Stimulated activated naive CD8-positive, alpha-beta T cell treated with anti-CD3 and anti-CD28 coated beads, Interleukin-15, Interleukin-2, amounts not matched to agents 100 U/mL and 50 U/mL, for 24 hours (primary cell): ENCODE data around the gene SMURF1.

Experiments
- ATAC-seq: fragments of 150-1000 bp; cut with Tn5 transposase; one replicate; pipeline ENCODE4 v1.10.0; 2021
- DNase-seq: peaks from one replicate; pipeline ENCODE4 v3.0.0; 2021

Gene SMURF1

DNA sequence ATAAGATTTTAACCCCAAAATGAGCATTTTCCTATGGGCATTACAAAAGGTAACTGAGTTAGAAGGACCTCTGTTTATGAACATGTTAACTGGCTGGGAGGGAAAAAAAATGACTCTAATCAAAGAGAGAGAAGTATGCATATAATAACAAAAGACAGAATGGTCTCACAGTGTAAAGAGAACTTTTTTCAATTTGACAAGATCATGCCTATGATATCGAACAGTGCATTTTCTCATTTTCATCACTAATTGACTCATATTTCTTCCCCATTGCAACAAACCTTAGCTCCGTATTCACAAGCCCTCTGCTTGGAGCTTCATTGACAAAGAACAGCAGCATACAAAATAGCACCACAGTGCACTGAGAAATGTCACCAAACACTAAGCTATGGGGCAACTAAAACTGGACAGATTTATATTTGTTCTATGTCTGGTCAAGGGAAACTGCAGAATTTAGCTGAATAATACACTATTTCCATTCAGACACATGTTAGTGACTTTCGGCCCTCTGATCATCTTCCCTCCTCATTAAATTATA is 45.6 kb downstream of the SMURF1 start:
- ATAC-seq = no peak
- no peak for DNase-seq

DNA sequence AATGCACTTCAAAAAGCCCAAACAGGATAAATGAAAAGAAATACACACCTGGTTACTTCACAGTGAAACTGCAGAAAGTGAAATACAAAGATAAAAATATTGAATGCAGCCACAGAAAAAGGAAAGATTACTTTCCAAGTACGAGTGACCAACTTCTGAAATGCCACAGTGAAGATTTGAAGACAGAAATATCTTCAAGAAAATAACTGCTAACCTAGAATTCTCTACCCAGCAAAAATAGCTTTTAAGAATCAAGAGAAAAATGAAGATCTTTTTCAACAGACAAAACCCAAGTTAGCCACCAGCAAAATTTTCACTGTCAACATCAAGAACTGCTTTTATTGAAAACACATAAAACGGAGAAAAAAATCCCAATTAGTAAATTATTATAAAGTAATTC is 46.2 kb downstream of the SMURF1 start:
- no peak for DNase-seq
- no peak for ATAC-seq

DNA sequence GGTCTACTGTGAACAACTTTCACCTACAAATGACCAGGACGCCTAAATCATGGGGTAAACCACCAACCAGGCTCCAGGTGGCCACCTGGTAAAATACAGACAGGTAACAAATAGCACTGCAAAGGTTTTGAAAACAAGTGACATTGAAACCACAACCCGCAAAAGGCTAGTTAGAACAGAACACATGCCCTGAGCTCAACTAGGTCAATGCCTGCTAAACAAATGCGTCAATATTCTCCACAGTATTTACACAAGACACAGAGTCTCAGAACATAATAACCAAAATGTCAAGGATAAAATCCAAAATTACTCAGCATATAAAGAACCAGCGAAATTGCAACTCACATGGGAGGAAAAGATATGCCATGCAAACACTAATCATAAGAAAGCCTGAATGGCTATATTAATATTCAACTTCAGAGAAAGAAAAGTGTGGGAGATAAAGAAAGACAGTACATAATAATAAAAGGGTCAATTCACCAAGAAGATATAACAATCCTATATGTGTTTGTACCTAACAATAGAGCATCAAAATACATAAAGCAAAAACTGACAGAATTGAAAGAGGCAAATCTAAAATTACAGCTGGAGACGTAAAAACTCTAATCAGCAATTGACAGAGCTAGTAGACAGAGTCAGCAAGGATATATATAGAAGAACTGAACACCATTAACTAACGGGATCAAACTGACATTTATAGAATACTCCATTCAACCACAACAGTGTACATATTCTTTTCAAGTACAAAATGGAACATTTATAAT is 47.6 kb downstream of the SMURF1 start:
- DNase-seq = no peak
- ATAC-seq = no peak

DNA sequence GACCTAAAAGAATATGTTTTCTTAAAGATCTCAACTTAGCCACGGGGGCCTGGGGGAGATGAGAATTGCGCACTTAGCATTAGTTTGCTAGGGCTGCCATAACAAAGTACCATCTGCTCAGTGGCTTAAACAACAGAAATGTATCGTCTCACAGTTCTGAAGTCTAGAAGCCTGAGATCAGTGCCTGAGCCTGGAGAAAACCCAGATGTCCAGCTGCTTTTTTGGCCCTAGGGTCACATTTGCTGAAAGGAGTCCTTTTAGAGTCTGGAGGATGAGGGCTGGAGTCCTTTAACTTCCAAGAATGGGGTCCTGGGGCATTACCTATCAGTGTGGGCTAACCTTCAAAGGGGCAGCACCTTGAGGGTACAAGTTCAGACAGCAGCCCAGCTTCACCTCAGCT is 48.2 kb downstream of the SMURF1 start:
- ATAC-seq (no peak), DNase-seq (no peak)

DNA sequence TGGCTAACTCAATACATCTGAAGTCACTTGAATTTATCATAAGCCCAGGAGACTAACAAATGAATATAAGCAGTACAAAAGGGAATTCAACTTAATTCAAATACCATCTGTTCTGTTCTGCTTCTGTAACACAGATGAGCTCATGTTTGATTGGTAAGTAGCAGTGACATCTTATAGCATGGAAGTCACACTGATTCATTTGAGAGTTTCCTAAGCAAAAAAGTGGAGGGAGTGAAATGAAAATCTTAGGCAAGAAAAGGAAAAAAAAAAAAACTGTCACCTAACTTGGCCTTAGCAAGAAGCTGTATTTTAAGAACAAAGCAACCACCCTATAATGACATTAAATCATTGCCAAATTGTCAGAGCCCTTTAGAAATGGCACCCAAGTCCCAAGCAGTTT is 49.5 kb downstream of the SMURF1 start:
- DNase-seq (no peak), ATAC-seq (no peak)

DNA sequence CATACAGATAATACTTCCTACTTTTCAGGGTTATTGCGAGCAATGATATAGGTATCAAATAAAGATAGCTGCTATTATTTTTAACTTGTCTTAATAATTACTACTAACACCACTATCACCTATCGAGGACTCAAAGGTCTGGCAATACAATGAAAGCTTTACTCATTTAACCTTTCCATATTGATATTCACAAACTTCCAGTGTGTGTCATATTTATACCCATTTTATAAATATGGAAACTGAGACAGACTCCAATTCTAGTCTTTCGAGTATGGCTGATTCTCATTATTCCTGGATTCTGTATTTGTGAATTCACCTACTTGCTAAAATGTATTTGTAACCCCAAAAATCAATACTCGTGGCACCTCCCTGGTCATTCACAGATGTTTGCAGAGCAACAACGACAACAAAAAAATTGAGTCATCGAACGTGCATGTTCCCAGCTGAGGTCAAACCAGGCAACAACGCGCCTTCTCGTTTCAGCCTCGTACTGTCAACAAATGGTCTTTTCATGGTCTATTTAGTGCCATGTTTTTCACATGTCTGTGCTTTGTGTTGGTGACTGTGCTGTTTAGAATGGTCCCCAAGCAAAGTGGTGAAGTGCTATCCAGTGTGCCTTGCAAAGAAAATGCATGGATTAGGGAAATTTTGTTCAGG is 51.7 kb downstream of the SMURF1 start:
- no peak for ATAC-seq
- DNase-seq = no peak

DNA sequence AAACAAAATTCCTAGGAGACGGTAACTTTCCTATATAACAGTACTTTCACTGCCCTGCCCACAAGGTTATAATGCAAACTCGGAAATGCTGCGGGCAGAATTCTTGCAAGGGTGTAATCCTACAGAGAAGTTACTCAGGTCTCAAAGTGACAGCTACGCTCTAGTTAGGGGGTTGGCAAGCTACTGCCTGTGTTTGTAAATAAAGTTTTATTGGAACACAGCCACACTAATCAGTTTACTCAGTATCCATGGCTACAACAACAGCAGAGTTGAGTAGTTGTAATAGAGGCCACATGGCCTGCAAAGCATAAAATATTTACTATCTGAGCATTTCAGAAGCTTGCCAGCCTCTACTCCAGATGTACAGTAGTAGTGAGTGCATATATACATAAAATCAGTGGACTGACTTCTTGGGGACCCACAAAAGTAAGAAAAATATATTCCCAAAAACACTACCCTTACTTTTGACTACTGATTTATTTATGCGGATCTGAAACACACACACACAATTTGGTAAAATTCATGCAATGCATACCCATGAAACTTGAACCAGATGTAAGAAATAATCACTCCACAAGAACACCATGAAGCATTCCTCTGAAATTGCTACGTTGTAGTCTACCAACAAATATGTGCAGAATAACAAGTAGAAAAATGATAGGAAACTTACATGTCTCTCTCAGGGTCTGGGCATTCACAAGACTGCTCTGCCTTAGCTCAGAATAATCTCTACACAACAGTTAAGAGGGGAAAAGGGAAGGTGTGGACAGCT is 53.0 kb downstream of the SMURF1 start:
- DNase-seq = no peak
- ATAC-seq = no peak

DNA sequence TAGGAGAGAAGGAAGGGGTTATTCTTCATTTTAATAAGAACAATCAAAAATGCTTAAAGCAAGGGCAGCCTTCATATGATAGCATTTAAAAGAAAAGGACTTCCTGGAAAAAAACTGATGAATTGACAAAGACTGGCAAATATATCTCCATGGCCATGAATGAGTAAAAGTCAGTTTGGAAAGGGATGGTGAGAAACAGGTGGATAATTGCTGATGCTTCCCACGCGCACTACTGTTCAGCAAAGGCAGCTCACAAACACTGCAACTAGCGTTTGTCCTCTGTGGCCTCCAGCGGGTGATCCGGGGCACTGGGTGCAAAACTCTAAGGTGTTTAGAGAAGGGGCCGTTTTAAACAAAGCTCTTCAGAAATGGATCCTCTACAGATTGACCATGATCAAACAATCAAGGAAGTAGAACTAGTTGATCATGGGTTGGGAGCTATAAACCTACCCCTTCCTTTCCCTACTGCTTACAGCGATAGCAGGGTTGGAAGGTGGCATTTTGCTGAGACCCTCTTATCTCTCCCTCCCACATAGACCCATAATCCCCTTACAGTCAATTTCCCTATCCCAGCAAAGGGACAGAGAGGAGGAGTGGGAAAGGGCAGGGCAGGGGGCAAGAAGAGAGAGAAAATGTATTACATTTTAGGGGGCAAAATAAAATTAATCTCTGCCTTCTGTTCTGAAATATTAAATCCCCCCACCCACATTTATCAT is 53.8 kb downstream of the SMURF1 start:
- no peak for DNase-seq
- no peak for ATAC-seq

DNA sequence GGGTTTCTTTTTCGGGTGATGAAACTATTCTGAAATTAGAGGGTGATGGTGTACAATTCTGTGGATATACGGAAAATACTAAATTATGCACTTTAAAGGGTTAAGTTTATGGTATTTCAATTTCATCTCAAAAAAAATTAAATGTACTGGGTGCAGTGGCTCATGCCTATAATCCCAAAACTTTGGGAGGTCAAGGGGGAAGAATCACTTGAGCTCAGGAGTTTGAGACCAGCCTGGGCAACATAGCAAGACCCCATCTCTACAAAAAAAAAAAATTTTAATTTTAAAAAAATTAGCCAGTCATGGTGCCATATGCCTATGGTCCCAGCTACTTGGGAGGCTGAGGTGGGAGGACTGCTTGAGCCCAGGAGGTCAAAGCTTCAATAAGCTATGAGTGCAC is 57.0 kb downstream of the SMURF1 start:
- no peak for DNase-seq

DNA sequence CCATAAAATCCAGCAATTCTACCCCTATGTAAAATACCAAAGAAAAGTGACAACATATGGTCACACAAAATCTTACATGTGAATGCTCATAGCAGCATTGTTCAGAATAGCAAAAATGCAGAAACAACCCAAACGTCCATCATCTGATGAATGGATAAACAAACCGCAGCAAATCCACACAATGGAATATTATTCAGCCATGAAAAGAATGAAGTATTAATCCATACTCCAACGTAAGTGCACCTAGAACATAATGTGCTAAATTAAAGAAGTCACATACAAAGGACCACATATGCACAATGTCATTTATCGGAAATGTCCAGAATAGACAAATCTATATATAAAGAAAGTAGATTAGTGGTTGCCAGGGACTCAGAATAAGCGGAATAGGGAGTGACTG is 57.4 kb downstream of the SMURF1 start:
- DNase-seq (no peak), ATAC-seq (no peak)

More for the DNA sequence above, 57.0 kb downstream of the SMURF1 start:
- ATAC-seq = no peak

DNA sequence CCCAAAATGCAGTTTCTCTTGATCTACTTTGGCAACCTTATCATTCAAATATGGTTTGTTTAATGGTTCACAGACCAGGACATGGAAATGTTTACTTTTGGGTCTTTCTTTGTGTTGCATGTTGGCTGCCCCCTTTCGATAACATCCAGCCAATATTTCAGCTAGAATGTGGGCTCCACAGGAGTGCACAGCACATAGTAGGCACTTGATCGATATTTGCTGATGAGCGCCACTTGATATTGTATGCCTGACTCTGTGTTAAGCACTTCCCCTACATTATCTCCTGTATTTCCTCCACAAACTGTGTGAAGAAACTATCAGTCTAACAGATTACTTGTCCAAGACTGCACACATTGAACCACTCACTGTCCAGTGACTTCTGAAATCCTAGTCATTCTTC is 60.2 kb downstream of the SMURF1 start:
- ATAC-seq = no peak
- DNase-seq = no peak

DNA sequence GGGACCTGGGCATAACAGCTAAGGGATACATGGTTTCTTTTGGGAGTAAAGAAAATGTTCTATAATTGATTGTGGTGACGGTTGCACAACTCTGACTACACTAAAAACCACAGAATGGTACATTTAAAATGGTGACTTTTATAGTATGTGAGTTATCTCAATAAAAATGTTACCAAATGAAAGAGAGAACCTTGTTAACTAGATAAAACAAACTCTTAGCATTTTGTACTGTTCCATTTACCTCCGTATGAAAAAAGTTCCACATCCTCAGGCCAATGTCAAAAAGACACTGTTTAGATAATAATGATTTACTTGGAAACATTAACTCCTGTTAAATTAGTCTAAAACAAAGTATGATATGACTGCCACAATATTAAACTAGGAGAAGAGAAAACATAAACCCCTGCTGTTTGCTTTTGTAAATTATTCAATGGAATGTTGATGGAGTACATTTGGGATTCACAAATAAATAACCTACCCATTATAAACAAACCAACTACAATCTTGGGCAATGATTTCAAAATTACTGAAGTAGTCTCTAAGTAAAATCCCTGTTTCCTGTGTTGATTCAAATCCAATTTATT is 60.7 kb downstream of the SMURF1 start:
- DNase-seq = no peak

DNA sequence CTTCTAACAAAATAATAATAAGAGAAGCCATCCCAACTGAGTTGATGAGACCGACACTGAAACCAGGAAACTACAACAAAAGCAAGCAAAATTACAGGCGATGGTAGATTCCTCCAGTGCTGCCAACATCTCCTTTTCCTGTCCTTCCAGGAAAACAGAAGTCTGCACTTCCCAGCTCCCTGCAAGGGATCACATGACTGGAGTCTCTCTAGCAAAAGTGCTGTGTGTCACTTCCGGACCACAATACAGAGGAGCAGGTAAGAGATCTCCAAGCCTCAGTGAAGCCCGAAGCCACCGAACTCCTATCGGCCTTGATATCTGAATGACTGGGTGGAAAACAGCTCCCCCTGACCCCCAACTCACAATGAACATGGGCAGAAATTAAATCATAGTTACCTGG is 63.2 kb downstream of the SMURF1 start:
- ATAC-seq (no peak), DNase-seq (no peak)

More for the DNA sequence above, 60.7 kb downstream of the SMURF1 start:
- ATAC-seq = no peak

DNA sequence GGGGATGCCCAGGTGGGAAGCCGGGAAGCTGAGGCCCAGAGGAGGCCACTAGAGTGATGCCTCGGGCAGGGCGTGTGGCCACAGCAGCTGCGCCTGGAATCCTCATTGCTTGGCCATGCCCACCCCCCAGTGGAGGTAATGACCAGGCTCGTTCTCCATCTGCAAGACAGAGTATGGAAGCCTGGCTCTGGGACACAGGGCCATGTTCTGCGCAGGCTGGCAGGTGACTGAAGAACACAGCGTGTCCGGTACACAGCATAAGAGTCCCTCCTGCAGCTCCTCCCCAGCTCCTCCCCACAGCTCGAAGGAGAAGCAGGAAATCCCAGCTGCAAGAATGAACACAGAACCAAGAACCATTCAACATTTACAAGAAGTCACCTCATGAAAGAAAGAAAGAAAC is 64.8 kb downstream of the SMURF1 start:
- no peak for DNase-seq
- ATAC-seq = no peak

DNA sequence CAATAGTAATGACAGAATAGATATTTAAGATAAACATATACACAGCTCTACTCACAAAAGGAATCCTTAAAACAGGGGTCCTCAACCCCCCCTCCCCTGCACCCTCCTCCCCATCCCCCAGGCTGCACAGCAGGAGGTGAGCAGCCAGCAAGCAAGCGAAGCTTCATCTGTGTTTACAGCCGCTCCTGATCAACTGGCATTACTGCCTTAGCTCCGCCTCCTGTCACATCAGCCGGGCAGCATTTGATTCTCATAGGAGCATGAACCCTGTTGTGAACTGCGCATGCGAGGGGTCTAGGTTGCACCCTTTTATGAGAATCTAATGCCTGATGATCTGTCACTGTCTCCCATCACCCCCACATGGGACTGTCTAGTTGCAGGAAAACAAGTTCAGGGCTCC is 65.5 kb downstream of the SMURF1 start:
- ATAC-seq = no peak
- no peak for DNase-seq

DNA sequence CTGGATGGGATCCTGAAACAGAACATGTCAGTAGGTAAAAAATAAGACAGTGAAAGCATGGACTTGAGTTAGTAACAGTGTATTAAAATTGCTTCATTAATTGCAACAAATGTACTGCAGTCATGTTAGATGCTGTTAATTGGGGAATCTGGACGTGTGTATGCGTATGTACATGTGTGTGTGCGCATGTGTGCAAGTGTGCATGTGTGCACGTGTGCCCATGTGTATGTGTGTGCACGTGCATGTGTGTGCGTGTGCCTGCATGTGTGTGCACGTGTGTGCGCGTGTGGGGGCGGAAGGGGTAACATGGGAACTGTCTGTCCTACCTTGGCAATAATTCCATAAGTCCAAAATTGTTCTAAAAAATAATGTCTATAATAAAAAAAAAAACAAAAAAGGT is 67.3 kb downstream of the SMURF1 start:
- no peak for ATAC-seq

DNA sequence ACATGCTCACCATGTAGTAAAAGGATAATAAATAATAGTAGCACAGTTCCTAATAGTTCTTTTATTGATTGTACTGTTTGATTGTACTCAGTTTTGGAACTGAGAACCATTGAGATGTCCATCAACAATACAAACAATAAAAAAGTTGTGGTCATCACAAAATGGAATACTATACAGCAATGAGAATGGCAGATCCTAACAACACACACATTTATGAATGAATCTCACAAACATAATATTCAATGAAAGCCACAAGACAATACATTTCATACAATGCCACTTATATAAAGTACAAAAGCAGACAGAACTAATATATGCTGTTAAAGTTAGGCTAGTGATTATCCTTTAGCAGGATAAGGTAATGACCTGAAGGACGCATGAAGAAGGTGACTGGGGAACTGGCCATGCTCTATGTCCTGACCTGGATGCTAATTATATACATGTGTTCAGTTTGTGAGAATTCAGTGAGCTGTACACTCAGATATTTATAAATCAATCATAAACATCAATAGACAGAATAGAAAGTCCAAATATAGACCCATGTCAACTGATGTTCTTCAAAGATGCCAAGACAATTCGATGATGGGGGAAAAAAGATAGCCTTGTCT is 70.0 kb downstream of the SMURF1 start:
- ATAC-seq = no peak
- no peak for DNase-seq

More for the DNA sequence above, 67.3 kb downstream of the SMURF1 start:
- DNase-seq = no peak

DNA sequence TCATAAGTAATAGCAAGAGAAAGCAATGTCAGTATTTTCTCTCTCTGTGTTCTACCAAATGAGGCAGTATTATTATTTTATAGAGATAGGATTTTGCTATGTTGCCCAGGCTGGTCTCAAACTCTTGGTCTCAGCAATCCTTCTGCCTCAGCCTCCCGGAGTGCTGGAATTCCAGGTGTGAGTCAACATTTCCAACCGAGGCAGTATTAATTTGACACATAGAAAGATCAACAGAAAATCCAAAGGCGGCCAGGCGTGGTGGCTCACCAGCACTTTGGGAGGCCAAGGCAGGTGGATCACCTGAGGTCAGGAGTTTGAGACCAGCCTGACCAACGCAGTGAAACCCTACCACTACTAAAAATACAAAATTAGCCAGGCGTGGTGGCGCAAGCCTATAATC is 71.8 kb downstream of the SMURF1 start:
- no peak for ATAC-seq
- DNase-seq = no peak

DNA sequence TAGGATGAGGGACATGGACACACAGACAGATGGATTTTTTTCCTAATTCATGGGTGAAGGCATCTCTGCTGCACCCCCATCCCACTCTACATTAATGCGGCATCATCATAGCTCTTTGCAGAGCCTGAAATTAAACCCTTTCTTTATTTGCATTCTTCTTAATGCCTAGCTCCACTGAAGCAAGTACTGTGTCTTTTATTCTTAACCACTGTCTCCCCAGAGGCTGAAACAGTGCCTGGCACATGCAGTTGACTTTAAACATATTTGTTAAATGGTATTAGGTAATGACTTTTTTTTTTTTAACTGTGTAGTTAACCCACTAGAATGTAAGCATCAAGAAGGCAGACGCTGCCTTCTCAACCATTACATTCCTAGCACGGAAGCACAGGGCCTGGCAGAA is 73.5 kb downstream of the SMURF1 start:
- ATAC-seq (no peak), DNase-seq (no peak)

DNA sequence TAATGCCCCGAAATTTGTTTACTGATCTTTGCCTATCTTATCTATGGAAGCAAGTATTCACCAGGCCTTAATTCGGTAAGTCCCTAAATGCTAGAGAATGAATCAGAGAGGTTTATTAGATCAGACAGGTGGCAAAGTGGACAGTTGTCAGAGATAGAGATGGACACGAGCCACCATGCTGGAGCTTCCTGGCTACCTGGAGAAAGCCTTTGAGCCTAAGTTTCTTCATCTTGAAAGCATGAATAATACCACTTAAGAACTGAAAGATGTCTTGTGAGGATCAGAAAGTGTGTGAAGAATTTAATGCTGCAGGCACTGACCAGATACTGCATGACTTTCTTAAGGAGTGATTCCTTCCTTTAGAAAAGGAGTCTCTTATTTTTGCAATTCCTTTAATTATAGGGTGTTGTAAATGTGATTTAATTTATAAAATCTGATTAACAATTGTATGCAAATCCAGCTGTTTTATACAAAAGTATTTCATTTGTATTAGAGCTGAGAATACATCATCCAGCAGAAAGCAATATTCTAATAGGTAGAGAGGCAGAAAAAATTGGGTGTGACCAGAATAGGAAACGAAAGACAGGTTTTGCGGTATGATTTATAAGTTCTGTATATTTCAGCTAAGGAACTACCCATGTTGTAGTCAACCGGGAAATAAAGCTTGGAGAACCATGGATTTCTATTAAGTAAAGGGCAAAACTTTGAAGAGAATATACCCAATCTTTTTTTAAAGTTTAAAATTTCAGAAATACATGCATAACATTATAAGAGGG is 82.7 kb downstream of the SMURF1 start:
- ATAC-seq = no peak
- no peak for DNase-seq

DNA sequence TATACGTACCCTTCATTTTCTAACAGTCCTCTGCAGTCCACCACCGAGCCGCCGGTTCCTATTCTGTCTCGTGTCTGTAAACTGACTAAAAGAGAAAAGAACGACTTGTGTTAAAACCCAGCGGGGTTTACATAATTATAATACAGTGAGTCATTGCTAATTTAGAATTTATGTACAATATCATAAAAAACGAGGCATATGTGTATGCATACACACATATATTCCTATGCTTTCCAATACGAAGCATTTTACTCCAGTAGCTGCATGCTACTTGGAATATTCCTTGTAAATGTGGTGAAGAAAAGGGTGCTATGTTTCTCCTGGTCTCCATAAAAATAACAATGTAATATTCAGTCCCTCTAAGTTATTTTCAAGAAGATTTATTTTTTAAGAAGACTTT is 89.1 kb downstream of the SMURF1 start:
- ATAC-seq (no peak), DNase-seq (no peak)
